ENCODE results near the gene TMCO6.

The TMCO6 gene

GRCh38 chr5:140603734-140604133 is 35.5 kb upstream of the TMCO6 start:
- no peaks in the 10 kb centered on the region for H4K20me1 ChIP-seq (ENCODE audit: low read depth, low read length)
- no peak overlapping the region for H2AFZ ChIP-seq (ENCODE audit: low read depth, low read length, severe bottlenecking)
- no peaks in the 10 kb centered on the region for H3K27me3 ChIP-seq (ENCODE audit: low read length)
- no peaks in the 10 kb centered on the region for H3K9me2 ChIP-seq (replicated peaks; ENCODE audit: insufficient read depth, low read length)
- no peaks in the 10 kb centered on the region for H3K9me3 ChIP-seq (ENCODE audit: insufficient read depth, low read length)
- TF ChIP-seq EZH2phosphoT487 (conservative IDR thresholded peaks at IDR 0.05; ENCODE audit: low read length) (no peak), CTCF (IDR thresholded peaks at IDR 0.05; ENCODE audit: insufficient read depth, low read length, poor library complexity, severe bottlenecking) (no peak)
- H3K79me2 ChIP-seq (ENCODE audit: insufficient read depth, low read length): no peaks in the 10 kb centered on the region
- H3K4me3 ChIP-seq (ENCODE audit: insufficient read depth, low read length, poor library complexity, severe bottlenecking): no peak overlapping the region
- no peaks in the 10 kb centered on the region for H3F3A ChIP-seq (ENCODE audit: insufficient read depth)
- H3K4me2 ChIP-seq (ENCODE audit: low read depth, low read length, poor library complexity, severe bottlenecking): no peak overlapping the region
- no peaks in the 10 kb centered on the region for H3K36me3 ChIP-seq (ENCODE audit: low read length)
- H3K27ac ChIP-seq (ENCODE audit: low read depth, low read length): no peak overlapping the region
- no peak overlapping the region for H3K9ac ChIP-seq (ENCODE audit: low read length)

DNA sequence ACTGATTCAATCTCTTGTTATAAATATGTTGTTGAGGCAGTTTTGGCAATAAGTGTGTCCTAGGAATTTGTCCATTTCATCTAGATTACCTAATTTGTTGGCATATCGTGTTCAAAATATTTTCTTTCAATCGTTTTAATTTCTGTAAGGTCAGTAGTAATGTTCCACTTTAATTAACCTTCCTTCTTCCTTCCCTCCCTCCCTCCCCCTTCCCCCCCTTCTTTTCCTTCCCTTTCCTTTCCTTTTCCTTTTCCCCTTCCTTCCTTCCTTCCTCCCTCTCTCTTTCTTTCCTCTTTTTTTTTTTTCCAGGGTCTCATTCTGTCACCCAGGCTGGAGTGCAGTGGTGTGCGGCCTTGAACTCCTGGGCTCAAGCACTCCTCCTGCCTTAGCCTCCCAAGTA is 33.4 kb upstream of the TMCO6 start:
- no peaks in the 10 kb centered on the region for H3K9me2 ChIP-seq (replicated peaks; ENCODE audit: insufficient read depth, low read length)
- H3K79me2 ChIP-seq (ENCODE audit: insufficient read depth, low read length): no peaks in the 10 kb centered on the region
- TF ChIP-seq EZH2phosphoT487 (conservative IDR thresholded peaks at IDR 0.05; ENCODE audit: low read length): no peak
- TF ChIP-seq CTCF (IDR thresholded peaks at IDR 0.05; ENCODE audit: insufficient read depth, low read length, poor library complexity, severe bottlenecking): no peak

DNA sequence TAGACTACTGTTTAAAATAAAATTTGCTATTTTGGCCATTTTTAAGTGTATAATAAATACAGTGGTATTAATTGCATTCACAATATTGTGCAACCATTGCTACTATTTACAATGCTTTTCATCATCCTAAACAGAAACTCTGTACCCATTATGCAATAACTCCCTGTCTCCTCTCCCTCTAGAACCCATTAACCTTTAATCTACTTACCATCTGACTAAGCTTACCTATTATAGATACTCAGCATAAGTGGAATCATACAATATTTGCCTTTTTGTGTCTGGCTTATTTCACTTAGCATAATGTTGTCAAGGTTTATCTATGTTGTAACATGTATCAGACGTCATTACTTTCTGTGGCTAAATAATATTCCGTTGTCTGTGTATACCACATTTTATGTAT is 32.2 kb upstream of the TMCO6 start:
- H3K79me2 ChIP-seq (ENCODE audit: insufficient read depth, low read length): no peaks in the 10 kb centered on the region
- H3K27me3 ChIP-seq (ENCODE audit: low read length): no peaks in the 10 kb centered on the region

More for the DNA sequence above, 33.4 kb upstream of the TMCO6 start:
- H4K20me1 ChIP-seq (ENCODE audit: low read depth, low read length): no peaks in the 10 kb centered on the region
- no peak overlapping the region for H3K9ac ChIP-seq (ENCODE audit: low read length)
- no peak overlapping the region for H3K4me2 ChIP-seq (ENCODE audit: low read depth, low read length, poor library complexity, severe bottlenecking)
- H3K27ac ChIP-seq (ENCODE audit: low read depth, low read length): no peak overlapping the region
- H2AFZ ChIP-seq (ENCODE audit: low read depth, low read length, severe bottlenecking): no peak overlapping the region
- H3K27me3 ChIP-seq (ENCODE audit: low read length): no peaks in the 10 kb centered on the region
- H3K9me3 ChIP-seq (ENCODE audit: insufficient read depth, low read length): no peaks in the 10 kb centered on the region
- H3F3A ChIP-seq (ENCODE audit: insufficient read depth): no peaks in the 10 kb centered on the region
- no peak overlapping the region for H3K4me3 ChIP-seq (ENCODE audit: insufficient read depth, low read length, poor library complexity, severe bottlenecking)
- no peaks in the 10 kb centered on the region for H3K36me3 ChIP-seq (ENCODE audit: low read length)

More for the DNA sequence above, 32.2 kb upstream of the TMCO6 start:
- H3K9ac ChIP-seq (ENCODE audit: low read length): no peak overlapping the region
- H3K27ac ChIP-seq (ENCODE audit: low read depth, low read length): no peak overlapping the region
- no peaks in the 10 kb centered on the region for H3K9me2 ChIP-seq (replicated peaks; ENCODE audit: insufficient read depth, low read length)
- H2AFZ ChIP-seq (ENCODE audit: low read depth, low read length, severe bottlenecking): no peak overlapping the region
- H3K36me3 ChIP-seq (ENCODE audit: low read length): no peaks in the 10 kb centered on the region
- no peaks in the 10 kb centered on the region for H3K9me3 ChIP-seq (ENCODE audit: insufficient read depth, low read length)
- TF ChIP-seq CTCF (IDR thresholded peaks at IDR 0.05; ENCODE audit: insufficient read depth, low read length, poor library complexity, severe bottlenecking) (no peak), EZH2phosphoT487 (conservative IDR thresholded peaks at IDR 0.05; ENCODE audit: low read length) (no peak)
- no peaks in the 10 kb centered on the region for H3F3A ChIP-seq (ENCODE audit: insufficient read depth)
- no peak overlapping the region for H3K4me2 ChIP-seq (ENCODE audit: low read depth, low read length, poor library complexity, severe bottlenecking)
- H4K20me1 ChIP-seq (ENCODE audit: low read depth, low read length): no peaks in the 10 kb centered on the region
- H3K4me3 ChIP-seq (ENCODE audit: insufficient read depth, low read length, poor library complexity, severe bottlenecking): no peak overlapping the region
